Measurements from ENCODE around the gene C11orf42. TPM values are rescaled to one million over a fixed set of nuclear protein-coding genes. Genes with fewer than 3 reads are reported as not detected.
"Not testable (repeated sequence)": the region's sequence is repeated elsewhere in the genome, so short reads cannot be mapped to it uniquely, and the experiment has no call there.

The C11orf42 gene
- total RNA-seq, 1 donor from 2014 or later: not detected

- Mint-ChIP-seq H3K9me3 (no peaks in the 10 kb centered on the region), H3K4me3 (peak overlapping the region; percentile 51), H3K27me3 (no peaks in the 10 kb centered on the region), H3K4me1 (peaks cover 40% of the 10 kb centered on the region), H3K27ac (no peak overlapping the region), H3K36me3 (ENCODE audit: low read depth) (peaks cover 1% of the 10 kb centered on the region)
- intact Hi-C loops (cut with micrococcal nuclease): loop anchor here (10.0 kb wide), 2 partner anchors 182 to 548 kb away; partner anchors contain the start of genes APBB1, TRIM22 and TRIM5
- no peak for DNase-seq
Measured at GRCh38 chr11:6232899-6233298, 27.5 kb downstream of the C11orf42 start.

- intact Hi-C loops (cut with micrococcal nuclease): loop anchor here (1.0 to 10.0 kb wide), 8 partner anchors 31 to 549 kb away; partner anchors contain the start of genes APBB1, ARFIP2, CAVIN3 and MRPL17
- Mint-ChIP-seq H3K27me3 (no peaks in the 10 kb centered on the region), H3K9me3 (no peaks in the 10 kb centered on the region), H3K4me1 (peaks cover 40% of the 10 kb centered on the region), H3K36me3 (ENCODE audit: low read depth) (peaks cover under 1% of the 10 kb centered on the region), H3K27ac (peak overlapping the region; percentile 90), H3K4me3 (peak overlapping the region; percentile 95)
- no peak for DNase-seq
Measured at GRCh38 chr11:6233984-6234386, 28.6 kb downstream of the C11orf42 start.

- Mint-ChIP-seq H3K4me3 (peak within 1 kb of the TSS; percentile 95), H3K4me1 (peaks cover 35% of the 10 kb centered on the region), H3K27me3 (peaks cover 1% of the 10 kb centered on the region), H3K9me3 (no peaks in the 10 kb centered on the region), H3K27ac (peak within 1 kb of the TSS; percentile 90), H3K36me3 (ENCODE audit: low read depth) (no peaks in the 10 kb centered on the region)
- intact Hi-C loops (cut with micrococcal nuclease): loop anchor here (1.0 to 10.0 kb wide), 9 partner anchors 32 to 550 kb away; partner anchors contain the start of genes APBB1, ARFIP2, CAVIN3 and MRPL17
- peak; percentile 100 for DNase-seq
Measured at GRCh38 chr11:6234387-6235107, 29.2 kb downstream of the C11orf42 start, which contains the start of gene FHIP1B. Gene FHIP1B (minus strand): TSS chr11:6234636. CDS start chr11:6224516, 10,120 bp downstream.

DNA sequence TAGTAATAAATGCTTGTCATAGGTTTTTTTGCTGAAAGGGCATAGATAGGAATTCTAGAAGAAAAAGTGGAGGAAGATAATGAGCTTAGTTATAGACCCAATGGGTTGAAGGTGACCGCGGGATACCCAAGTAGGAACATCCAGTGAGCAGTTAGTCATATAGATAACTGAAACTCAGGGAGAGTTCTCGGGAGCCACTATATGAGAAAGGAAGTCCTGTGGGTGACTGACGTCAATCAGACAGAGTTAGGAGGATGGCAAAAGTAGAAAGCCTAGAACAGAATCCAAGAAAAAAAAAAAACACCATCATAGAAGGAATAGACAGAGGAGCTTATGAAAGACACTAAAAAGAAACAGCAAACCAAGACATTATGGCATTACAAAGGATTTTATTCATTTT lies 31.9 kb downstream of the C11orf42 start:
- Mint-ChIP-seq H3K27me3 (peaks cover 4% of the 10 kb centered on the region), H3K36me3 (ENCODE audit: low read depth) (no peaks in the 10 kb centered on the region), H3K4me3 (no peak overlapping the region), H3K4me1 (peaks cover 19% of the 10 kb centered on the region), H3K9me3 (no peaks in the 10 kb centered on the region), H3K27ac (no peak overlapping the region)
- no peak for DNase-seq
- intact Hi-C loops (cut with micrococcal nuclease): loop anchor here (5.0 to 10.0 kb wide), 3 partner anchors 178 to 552 kb away; partner anchors contain the start of genes APBB1, TRIM22 and TRIM5

GRCh38 chr11:6237761-6238302 lies 32.5 kb downstream of the C11orf42 start:
- Mint-ChIP-seq H3K9me3 (no peaks in the 10 kb centered on the region), H3K36me3 (ENCODE audit: low read depth) (no peaks in the 10 kb centered on the region), H3K4me3 (no peak overlapping the region), H3K27ac (no peak overlapping the region), H3K4me1 (peaks cover 17% of the 10 kb centered on the region), H3K27me3 (peaks cover 6% of the 10 kb centered on the region)
- intact Hi-C loops (cut with micrococcal nuclease): loop anchor here (5.0 to 10.0 kb wide), 3 partner anchors 177 to 553 kb away; partner anchors contain the start of genes APBB1, TRIM22 and TRIM5
- DNase-seq: no peak

- Mint-ChIP-seq H3K27ac (no peak within 1 kb of the TSS), H3K9me3 (no peaks in the 10 kb centered on the region), H3K36me3 (ENCODE audit: low read depth) (no peaks in the 10 kb centered on the region), H3K4me1 (peaks cover 11% of the 10 kb centered on the region), H3K4me3 (no peak within 1 kb of the TSS), H3K27me3 (peaks cover 13% of the 10 kb centered on the region)
- intact Hi-C loops (cut with micrococcal nuclease): loop anchor here (5.0 to 10.0 kb wide), 3 partner anchors 176 to 554 kb away; partner anchors contain the start of genes APBB1, TRIM22 and TRIM5
- DNase-seq: no peak
Measured at GRCh38 chr11:6238902-6239301, 33.5 kb downstream of the C11orf42 start, which contains the start of gene CNGA4. Gene CNGA4 (plus strand): TSS chr11:6239089. CDS start chr11:6239207, 118 bp downstream.

GRCh38 chr11:6240139-6240538 lies 34.8 kb downstream of the C11orf42 start:
- peaks cover 3% of the 10 kb centered on the region for H3K4me1 Mint-ChIP-seq
- H3K36me3 Mint-ChIP-seq (ENCODE audit: low read depth): no peaks in the 10 kb centered on the region
- peaks cover 16% of the 10 kb centered on the region for H3K27me3 Mint-ChIP-seq
- H3K4me3 Mint-ChIP-seq: no peak overlapping the region
- intact Hi-C loops (cut with micrococcal nuclease): no loop called here
- no peak for DNase-seq
- H3K9me3 Mint-ChIP-seq: no peaks in the 10 kb centered on the region
- no peak overlapping the region for H3K27ac Mint-ChIP-seq

GRCh38 chr11:6240781-6241180 lies 35.4 kb downstream of the C11orf42 start:
- H3K27me3 Mint-ChIP-seq: peaks cover 21% of the 10 kb centered on the region
- H3K27ac Mint-ChIP-seq: no peak overlapping the region
- intact Hi-C loops (cut with micrococcal nuclease): no loop called here
- H3K9me3 Mint-ChIP-seq: no peaks in the 10 kb centered on the region
- H3K4me1 Mint-ChIP-seq: no peaks in the 10 kb centered on the region
- DNase-seq: no peak
- H3K36me3 Mint-ChIP-seq (ENCODE audit: low read depth): no peaks in the 10 kb centered on the region
- H3K4me3 Mint-ChIP-seq: no peak overlapping the region

DNA sequence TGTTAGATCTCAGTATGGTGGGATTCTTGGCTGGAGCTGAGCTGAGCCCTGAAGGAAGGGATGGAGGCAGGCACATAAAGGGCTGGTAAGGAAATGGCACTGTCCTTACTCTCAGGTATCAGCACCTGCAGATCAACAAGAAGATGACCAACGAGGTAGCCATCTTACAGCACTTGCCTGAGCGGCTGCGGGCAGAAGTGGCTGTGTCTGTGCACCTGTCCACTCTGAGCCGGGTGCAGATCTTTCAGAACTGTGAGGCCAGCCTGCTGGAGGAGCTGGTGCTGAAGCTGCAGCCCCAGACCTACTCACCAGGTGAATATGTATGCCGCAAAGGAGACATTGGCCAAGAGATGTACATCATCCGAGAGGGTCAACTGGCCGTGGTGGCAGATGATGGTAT lies 36.0 kb downstream of the C11orf42 start:
- intact Hi-C loops (cut with micrococcal nuclease): no loop called here
- no peak for DNase-seq
- Mint-ChIP-seq H3K9me3 (no peaks in the 10 kb centered on the region), H3K36me3 (ENCODE audit: low read depth) (no peaks in the 10 kb centered on the region), H3K4me1 (no peaks in the 10 kb centered on the region), H3K27ac (no peak overlapping the region), H3K27me3 (peaks cover 24% of the 10 kb centered on the region), H3K4me3 (no peak overlapping the region)

GRCh38 chr11:6245536-6245935 lies 40.2 kb downstream of the C11orf42 start:
- peaks cover 34% of the 10 kb centered on the region for H3K27me3 Mint-ChIP-seq
- DNase-seq: no peak
- no peak overlapping the region for H3K4me3 Mint-ChIP-seq
- no peaks in the 10 kb centered on the region for H3K4me1 Mint-ChIP-seq
- H3K9me3 Mint-ChIP-seq: no peaks in the 10 kb centered on the region
- H3K27ac Mint-ChIP-seq: no peak overlapping the region
- no peaks in the 10 kb centered on the region for H3K36me3 Mint-ChIP-seq (ENCODE audit: low read depth)
- intact Hi-C loops (cut with micrococcal nuclease): no loop called here

DNA sequence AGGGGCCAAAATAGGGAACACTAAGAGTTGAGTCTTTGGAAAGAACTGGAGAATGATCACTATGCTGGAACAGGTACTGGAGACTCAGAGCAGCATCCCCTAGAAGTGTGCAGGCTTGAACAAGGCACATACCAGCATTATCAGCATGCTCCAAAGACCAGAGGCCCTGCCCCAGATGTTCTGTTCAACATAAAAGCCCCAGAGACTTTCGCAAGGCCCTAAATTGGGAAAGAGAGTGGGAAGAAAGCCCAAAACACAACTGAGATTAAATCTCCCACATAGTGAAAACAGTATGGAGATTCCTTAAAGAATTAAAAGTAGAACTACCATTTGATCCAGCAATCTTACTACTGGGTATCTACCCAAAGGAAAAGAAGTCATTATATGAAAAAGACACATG lies 42.9 kb downstream of the C11orf42 start:
- Mint-ChIP-seq H3K27ac (no peak overlapping the region), H3K9me3 (no peaks in the 10 kb centered on the region), H3K27me3 (peaks cover 27% of the 10 kb centered on the region), H3K4me1 (no peaks in the 10 kb centered on the region), H3K36me3 (ENCODE audit: low read depth) (no peaks in the 10 kb centered on the region), H3K4me3 (no peak overlapping the region)
- DNase-seq: no peak
- intact Hi-C loops (cut with micrococcal nuclease): no loop called here

DNA sequence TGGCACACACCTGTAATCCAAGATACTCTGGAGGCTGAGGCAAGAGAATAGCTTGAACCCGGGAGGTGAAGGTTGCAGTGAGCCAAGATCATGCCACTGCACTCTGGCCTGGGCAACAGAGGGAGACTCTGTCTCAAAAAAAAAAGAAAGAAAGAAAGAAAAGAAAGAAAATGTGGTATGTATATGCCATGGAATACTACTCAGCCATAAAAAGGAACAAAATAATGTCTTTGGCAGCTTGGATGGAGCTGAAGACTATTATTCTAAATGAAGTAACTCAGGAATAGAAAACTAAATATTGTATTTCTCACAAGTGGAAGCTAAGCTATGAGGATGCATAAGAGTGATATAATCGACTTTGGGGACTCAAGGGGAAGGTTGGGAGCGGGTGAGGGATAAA lies 43.5 kb downstream of the C11orf42 start:
- H3K9me3 Mint-ChIP-seq; H3K36me3 Mint-ChIP-seq (ENCODE audit: low read depth); H3K4me1 Mint-ChIP-seq; DNase-seq; H3K27ac Mint-ChIP-seq; H3K4me3 Mint-ChIP-seq; intact Hi-C loops (cut with micrococcal nuclease): not testable (repeated sequence)
- peaks cover 22% of the 10 kb centered on the region for H3K27me3 Mint-ChIP-seq

GRCh38 chr11:6249770-6250555 lies 44.6 kb downstream of the C11orf42 start:
- intact Hi-C loops (cut with micrococcal nuclease): no loop called here
- Mint-ChIP-seq H3K27ac (no peak overlapping the region), H3K36me3 (ENCODE audit: low read depth) (no peaks in the 10 kb centered on the region)

More at GRCh38 chr11:6249770-6250555, 44.6 kb downstream of the C11orf42 start:
- DNase-seq: no peak
- Mint-ChIP-seq H3K4me3 (no peak overlapping the region), H3K9me3 (no peaks in the 10 kb centered on the region), H3K27me3 (peaks cover 19% of the 10 kb centered on the region), H3K4me1 (no peaks in the 10 kb centered on the region)

All from activated CD4-positive, alpha-beta T cell treated with anti-CD3 and anti-CD28 coated beads, Interleukin-2, amount 10 ng/mL, durations not matched to agents 24 days and 14 days (primary cell).